Bronchial epithelial cell (primary cell): ENCODE measurements around the gene CCNY. TPM values are rescaled to one million over a fixed set of nuclear protein-coding genes. Genes with fewer than 3 reads are reported as not detected.
A peak's percentile ranks its signal among the peaks of the same experiment; 100 is the strongest.

ENCODE experiments used
- DNase-seq: peaks from one replicate; pipeline ENCODE4 v3.0.0-alpha.2; 2010; ENCODE audit warnings: low read depth
- FAIRE-seq: peaks from 2 replicates; lab custom pipeline; 2011; peaks lifted over from hg19 to GRCh38; lab: Jason Lieb, UNC
- H3K27me3 ChIP-seq: 2 replicates; pipeline ENCODE4 v1.5.1; 2011; ENCODE audit warnings: low read length; ENCODE audit not compliant: control insufficient read depth, insufficient read depth
- H3K36me3 ChIP-seq: 2 replicates; pipeline ENCODE4 v1.5.1; 2011; ENCODE audit warnings: low read length; ENCODE audit not compliant: control insufficient read depth, insufficient read depth
- H3K4me3 ChIP-seq: 2 replicates; pipeline ENCODE4 v1.5.1; 2011; ENCODE audit warnings: mild to moderate bottlenecking, low read depth, low read length, control low read depth
- total RNA-seq: library from RNA; depleted of rRNA; stranded (reverse); fragments of >200 nt; gene quantifications from 2 replicates; pipeline ENCODE4 v1.2.1, GENCODE V29; 2014
- TF ChIP-seq, protein P1 (sequence below): IDR thresholded peaks from 2 replicates; pipeline ENCODE4 v1.5.1; 2011; ENCODE audit warnings: mild to moderate bottlenecking, moderate library complexity, low read length, control low read depth, inconsistent platforms; ENCODE audit not compliant: insufficient read depth, severe bottlenecking

The CCNY gene
- total RNA-seq, 1 donor from 2014 or later: 66.3 TPM

DNA sequence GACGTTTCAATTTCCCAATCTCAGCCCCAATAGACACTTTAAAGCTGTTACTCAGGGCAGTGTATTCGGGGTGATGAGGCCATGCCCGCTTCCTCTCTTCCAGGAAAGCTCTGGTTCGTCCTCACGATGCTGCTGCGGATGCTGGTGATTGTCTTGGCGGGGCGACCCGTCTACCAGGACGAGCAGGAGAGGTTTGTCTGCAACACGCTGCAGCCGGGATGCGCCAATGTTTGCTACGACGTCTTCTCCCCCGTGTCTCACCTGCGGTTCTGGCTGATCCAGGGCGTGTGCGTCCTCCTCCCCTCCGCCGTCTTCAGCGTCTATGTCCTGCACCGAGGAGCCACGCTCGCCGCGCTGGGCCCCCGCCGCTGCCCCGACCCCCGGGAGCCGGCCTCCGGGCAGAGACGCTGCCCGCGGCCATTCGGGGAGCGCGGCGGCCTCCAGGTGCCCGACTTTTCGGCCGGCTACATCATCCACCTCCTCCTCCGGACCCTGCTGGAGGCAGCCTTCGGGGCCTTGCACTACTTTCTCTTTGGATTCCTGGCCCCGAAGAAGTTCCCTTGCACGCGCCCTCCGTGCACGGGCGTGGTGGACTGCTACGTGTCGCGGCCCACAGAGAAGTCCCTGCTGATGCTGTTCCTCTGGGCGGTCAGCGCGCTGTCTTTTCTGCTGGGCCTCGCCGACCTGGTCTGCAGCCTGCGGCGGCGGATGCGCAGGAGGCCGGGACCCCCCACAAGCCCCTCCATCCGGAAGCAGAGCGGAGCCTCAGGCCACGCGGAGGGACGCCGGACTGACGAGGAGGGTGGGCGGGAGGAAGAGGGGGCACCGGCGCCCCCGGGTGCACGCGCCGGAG is 271.4 kb downstream of the CCNY start:
- TF ChIP-seq, protein P1, sequence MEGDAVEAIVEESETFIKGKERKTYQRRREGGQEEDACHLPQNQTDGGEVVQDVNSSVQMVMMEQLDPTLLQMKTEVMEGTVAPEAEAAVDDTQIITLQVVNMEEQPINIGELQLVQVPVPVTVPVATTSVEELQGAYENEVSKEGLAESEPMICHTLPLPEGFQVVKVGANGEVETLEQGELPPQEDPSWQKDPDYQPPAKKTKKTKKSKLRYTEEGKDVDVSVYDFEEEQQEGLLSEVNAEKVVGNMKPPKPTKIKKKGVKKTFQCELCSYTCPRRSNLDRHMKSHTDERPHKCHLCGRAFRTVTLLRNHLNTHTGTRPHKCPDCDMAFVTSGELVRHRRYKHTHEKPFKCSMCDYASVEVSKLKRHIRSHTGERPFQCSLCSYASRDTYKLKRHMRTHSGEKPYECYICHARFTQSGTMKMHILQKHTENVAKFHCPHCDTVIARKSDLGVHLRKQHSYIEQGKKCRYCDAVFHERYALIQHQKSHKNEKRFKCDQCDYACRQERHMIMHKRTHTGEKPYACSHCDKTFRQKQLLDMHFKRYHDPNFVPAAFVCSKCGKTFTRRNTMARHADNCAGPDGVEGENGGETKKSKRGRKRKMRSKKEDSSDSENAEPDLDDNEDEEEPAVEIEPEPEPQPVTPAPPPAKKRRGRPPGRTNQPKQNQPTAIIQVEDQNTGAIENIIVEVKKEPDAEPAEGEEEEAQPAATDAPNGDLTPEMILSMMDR: no peak
- peak overlapping the region; percentile 30 for H3K4me3 ChIP-seq
- peak; percentile 32 for FAIRE-seq

DNA sequence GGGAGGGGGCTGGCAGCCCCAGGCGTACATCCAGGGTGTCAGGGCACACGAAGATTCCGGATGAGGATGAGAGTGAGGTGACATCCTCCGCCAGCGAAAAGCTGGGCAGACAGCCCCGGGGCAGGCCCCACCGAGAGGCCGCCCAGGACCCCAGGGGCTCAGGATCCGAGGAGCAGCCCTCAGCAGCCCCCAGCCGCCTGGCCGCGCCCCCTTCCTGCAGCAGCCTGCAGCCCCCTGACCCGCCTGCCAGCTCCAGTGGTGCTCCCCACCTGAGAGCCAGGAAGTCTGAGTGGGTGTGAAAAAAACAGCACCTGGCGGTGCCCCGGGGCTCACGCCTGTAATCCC is 272.0 kb downstream of the CCNY start:
- no peak for FAIRE-seq

More for the DNA sequence above, 271.4 kb downstream of the CCNY start:
- no peak for DNase-seq
- H3K36me3 ChIP-seq: no peaks in the 10 kb centered on the region
- peaks cover 7% of the 10 kb centered on the region for H3K27me3 ChIP-seq

DNA sequence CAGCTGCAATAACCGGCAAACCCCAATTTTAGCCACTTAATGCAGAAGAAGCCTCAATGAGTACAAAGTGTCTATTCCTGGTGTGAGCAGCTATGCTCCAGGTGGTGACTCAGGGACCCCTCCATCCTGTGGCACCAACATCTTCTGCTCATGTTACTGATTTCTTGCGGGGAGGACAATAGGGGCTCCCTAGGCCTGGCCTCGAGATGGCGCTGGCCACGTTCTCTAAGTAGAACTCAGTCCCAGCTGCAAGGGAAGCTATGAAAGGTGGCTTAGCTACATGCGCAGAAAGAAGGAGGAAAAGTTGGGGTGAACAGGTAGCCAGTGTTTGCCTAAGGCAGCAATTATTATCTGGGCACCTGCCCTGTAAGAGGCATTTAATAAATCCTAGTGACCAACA is 275.4 kb downstream of the CCNY start:
- H3K36me3 ChIP-seq: no peaks in the 10 kb centered on the region
- TF ChIP-seq, protein P1: no peak
- H3K27me3 ChIP-seq: peaks cover 6% of the 10 kb centered on the region
- DNase-seq (no peak), FAIRE-seq (no peak)
- H3K4me3 ChIP-seq: no peak overlapping the region

More for the DNA sequence above, 272.0 kb downstream of the CCNY start:
- no peak for DNase-seq
- Histone ChIP-seq H3K36me3 (no peaks in the 10 kb centered on the region), H3K4me3 (no peak overlapping the region), H3K27me3 (peaks cover 7% of the 10 kb centered on the region)
- TF ChIP-seq, protein P1: no peak

DNA sequence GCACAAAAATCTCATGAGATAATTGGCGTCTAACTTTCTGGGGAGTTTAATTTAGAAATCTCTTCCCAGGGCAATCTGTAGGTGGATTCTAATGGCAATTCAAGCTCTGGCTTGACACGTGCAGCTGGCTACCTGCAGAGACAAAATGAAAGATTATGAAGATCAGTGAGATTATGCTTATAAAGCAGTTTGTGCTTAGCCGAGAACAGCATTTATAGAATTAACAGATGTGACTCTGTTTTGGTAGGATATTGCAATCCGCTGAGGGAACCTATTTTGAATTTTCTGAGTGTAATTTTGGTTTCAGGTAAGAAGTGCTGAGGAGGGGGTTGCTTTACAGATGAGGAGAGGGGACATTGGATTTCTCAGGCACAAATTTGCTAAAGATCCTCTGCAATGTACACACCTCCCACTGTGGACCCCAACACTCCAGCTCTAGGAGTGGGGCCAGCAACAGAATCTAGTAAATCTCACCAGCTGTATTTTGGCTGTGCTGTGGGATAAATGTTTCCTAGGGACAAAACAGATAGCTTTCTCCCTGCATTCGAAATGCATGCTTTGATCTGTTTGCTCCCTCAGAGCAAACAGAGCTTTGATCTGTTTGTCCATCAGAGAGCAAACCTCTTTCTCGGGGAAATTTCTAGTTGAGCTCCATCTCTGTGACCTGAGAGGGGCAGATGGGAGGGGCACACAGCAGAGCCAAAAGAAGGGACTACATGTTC is 276.2 kb downstream of the CCNY start:
- H3K27me3 ChIP-seq: peaks cover 3% of the 10 kb centered on the region
- no peaks in the 10 kb centered on the region for H3K36me3 ChIP-seq
- TF ChIP-seq, protein P1: no peak
- DNase-seq: no peak
- no peak overlapping the region for H3K4me3 ChIP-seq
- FAIRE-seq: no peak

DNA sequence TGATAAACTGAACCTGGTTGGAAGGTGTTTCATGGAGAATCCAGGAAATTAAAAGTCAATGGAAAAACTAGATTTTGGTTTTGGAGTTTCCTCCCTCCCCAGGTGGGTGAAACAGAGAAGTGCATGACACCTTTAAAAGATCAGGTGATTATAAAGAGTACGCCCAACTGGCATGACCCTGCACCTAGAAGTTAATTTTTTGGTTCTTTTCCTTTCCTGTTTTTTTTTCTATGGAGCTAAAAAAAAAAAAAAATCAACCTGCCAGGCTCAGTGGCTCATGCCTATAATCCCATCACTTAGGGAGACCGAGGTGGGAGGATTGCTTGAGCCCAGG is 276.8 kb downstream of the CCNY start:
- H3K27me3 ChIP-seq: peaks cover 1% of the 10 kb centered on the region
- TF ChIP-seq, protein P1: no peak
- no peaks in the 10 kb centered on the region for H3K36me3 ChIP-seq
- DNase-seq: no peak
- no peak for FAIRE-seq
- H3K4me3 ChIP-seq: no peak overlapping the region
